HUES6 (cell line): ENCODE results near the gene FA2H.
"Not testable (repeated sequence)": the region's sequence is repeated elsewhere in the genome, so short reads cannot be mapped to it uniquely, and the experiment has no call there.

Experiments used
- H3K27ac ChIP-seq: 2 replicates; pipeline ENCODE4 v1.7.0; 2013; ENCODE audit warnings: low read depth, mild to moderate bottlenecking, low read length, inconsistent platforms
- H3K27me3 ChIP-seq: 2 replicates; pipeline ENCODE4 v1.6.1; 2013; ENCODE audit warnings: low read length; ENCODE audit not compliant: control insufficient read depth, insufficient read depth
- H3K36me3 ChIP-seq: 2 replicates; pipeline ENCODE4 v1.6.1; 2013; ENCODE audit warnings: low read length; ENCODE audit not compliant: control insufficient read depth, insufficient read depth
- H3K4me1 ChIP-seq: 2 replicates; pipeline ENCODE4 v1.6.1; 2013; ENCODE audit warnings: low read length; ENCODE audit not compliant: control insufficient read depth, insufficient read depth
- H3K4me3 ChIP-seq: 2 replicates; pipeline ENCODE4 v1.5.1; 2013; ENCODE audit warnings: low read depth, low read length
- H3K9ac ChIP-seq: one replicate; pipeline ENCODE4 v1.6.1; 2013; ENCODE audit warnings: mild to moderate bottlenecking, low read length
- H3K9me3 ChIP-seq: 2 replicates; pipeline ENCODE4 v1.6.1; 2013; ENCODE audit warnings: low read depth, low read length; ENCODE audit not compliant: control insufficient read depth, insufficient read depth

The FA2H gene

DNA sequence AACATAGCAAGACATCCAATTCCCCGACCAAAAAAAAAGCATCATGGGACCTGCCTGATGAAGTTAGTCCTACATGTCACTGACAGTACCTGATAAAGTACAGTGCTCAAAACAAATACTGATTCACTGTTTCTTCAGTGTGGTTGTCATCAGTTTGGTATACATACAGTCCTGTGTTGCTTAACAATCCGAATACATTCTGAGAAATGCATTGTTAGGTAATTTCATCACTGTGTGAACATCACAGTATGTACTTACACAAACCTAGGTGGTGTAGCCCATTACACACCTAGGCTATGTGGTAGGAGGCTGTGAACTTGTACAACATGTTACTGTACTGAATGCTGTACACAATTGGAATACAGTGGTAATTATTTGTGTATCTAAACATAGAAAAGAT, 19.0 kb upstream of the FA2H start:
- Histone ChIP-seq H3K9me3 (peaks cover 29% of the 10 kb centered on the region), H3K27me3 (no peaks in the 10 kb centered on the region), H3K9ac (no peak overlapping the region), H3K36me3 (no peaks in the 10 kb centered on the region), H3K4me3 (no peak overlapping the region), H3K27ac (no peak overlapping the region), H3K4me1 (no peaks in the 10 kb centered on the region)

DNA sequence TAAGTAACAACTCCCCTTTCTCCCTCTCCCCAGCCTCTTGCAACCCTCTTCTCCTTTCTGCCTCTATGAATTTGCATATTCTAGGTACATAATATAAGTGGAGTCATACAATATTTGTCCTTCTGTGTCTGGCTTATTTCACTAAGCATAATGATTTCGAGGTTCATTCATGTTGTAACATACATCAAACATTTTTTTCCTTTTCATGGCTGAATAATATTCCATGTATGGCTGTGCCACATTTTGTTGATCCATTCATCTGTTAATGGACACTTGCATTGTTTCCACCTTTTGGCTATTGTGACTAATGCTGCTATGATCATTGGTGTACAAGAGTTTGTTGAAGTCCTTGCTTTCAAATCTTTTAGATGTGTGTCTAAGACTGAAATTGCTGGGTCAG, 17.6 kb upstream of the FA2H start:
- H3K27me3 ChIP-seq: no peaks in the 10 kb centered on the region
- H3K4me1 ChIP-seq: no peaks in the 10 kb centered on the region
- no peaks in the 10 kb centered on the region for H3K36me3 ChIP-seq
- H3K9me3 ChIP-seq: peaks cover 18% of the 10 kb centered on the region
- H3K4me3 ChIP-seq: no peak overlapping the region
- H3K27ac ChIP-seq: no peak overlapping the region
- no peak overlapping the region for H3K9ac ChIP-seq

DNA sequence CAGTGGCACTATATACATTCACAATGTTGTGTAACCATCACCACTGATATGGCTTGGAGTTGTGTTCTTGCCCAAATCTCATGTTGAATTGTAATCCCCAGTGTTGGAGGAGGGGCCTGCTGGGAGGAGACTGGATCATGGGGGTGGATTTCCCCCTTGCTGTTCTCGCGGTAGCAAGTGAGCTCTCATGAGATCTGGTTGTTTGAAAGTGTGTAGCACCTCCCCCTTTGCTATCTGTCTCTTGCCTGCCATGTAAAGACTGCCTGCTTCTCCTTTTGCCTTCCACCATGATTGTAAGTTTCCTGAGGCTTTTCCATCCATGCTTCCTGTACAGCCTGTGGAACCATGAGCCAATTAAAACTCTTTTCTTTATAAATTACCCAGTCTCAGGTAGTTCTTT, 17.1 kb upstream of the FA2H start:
- H3K27ac ChIP-seq, H3K27me3 ChIP-seq, H3K36me3 ChIP-seq, H3K9ac ChIP-seq, H3K4me1 ChIP-seq, H3K4me3 ChIP-seq: not testable (repeated sequence)
- peaks cover 14% of the 10 kb centered on the region for H3K9me3 ChIP-seq

- Histone ChIP-seq H3K27me3 (no peaks in the 10 kb centered on the region), H3K27ac (no peak overlapping the region), H3K9me3 (peaks cover 11% of the 10 kb centered on the region), H3K36me3 (no peaks in the 10 kb centered on the region), H3K4me1 (peaks cover 2% of the 10 kb centered on the region; the same call in 1 of the 2 replicates), H3K9ac (no peak overlapping the region), H3K4me3 (no peak overlapping the region)
Observed at GRCh38 chr16:74788108-74788507, 13.5 kb upstream of the FA2H start.

GRCh38 chr16:74785031-74785430, 10.4 kb upstream of the FA2H start:
- no peak overlapping the region for H3K27ac ChIP-seq
- H3K9ac ChIP-seq: no peak overlapping the region
- H3K27me3 ChIP-seq: no peaks in the 10 kb centered on the region
- H3K4me3 ChIP-seq: no peak overlapping the region
- H3K4me1 ChIP-seq: peaks cover 2% of the 10 kb centered on the region; the same call in 1 of the 2 replicates
- H3K36me3 ChIP-seq: no peaks in the 10 kb centered on the region
- H3K9me3 ChIP-seq: no peaks in the 10 kb centered on the region; the same call in 1 of the 2 replicates

GRCh38 chr16:74778646-74779045, 4.0 kb upstream of the FA2H start:
- Histone ChIP-seq H3K9me3 (no peaks in the 10 kb centered on the region), H3K36me3 (no peaks in the 10 kb centered on the region), H3K27ac (no peak overlapping the region), H3K27me3 (peaks cover 17% of the 10 kb centered on the region), H3K4me1 (peaks cover 6% of the 10 kb centered on the region; the same call in 1 of the 2 replicates), H3K4me3 (no peak overlapping the region), H3K9ac (no peak overlapping the region)

GRCh38 chr16:74776926-74777325, 2.3 kb upstream of the FA2H start:
- Histone ChIP-seq H3K4me1 (peaks cover 9% of the 10 kb centered on the region; the same call in 1 of the 2 replicates), H3K9me3 (no peaks in the 10 kb centered on the region), H3K36me3 (no peaks in the 10 kb centered on the region), H3K27me3 (peaks cover 33% of the 10 kb centered on the region), H3K27ac (no peak overlapping the region), H3K4me3 (no peak overlapping the region), H3K9ac (no peak overlapping the region)

GRCh38 chr16:74775255-74775654, 635 bp upstream of the FA2H start:
- Histone ChIP-seq H3K4me1 (peaks cover 9% of the 10 kb centered on the region; the same call in 1 of the 2 replicates), H3K27ac (no peak overlapping the region), H3K9ac (no peak overlapping the region), H3K9me3 (no peaks in the 10 kb centered on the region), H3K4me3 (peak overlapping the region; percentile 67), H3K36me3 (no peaks in the 10 kb centered on the region), H3K27me3 (peaks cover 33% of the 10 kb centered on the region)

- Histone ChIP-seq H3K9me3 (no peaks in the 10 kb centered on the region), H3K36me3 (no peaks in the 10 kb centered on the region), H3K27ac (no peak overlapping the region), H3K4me1 (peaks cover 9% of the 10 kb centered on the region; the same call in 1 of the 2 replicates), H3K4me3 (peak overlapping the region; percentile 67), H3K27me3 (peaks cover 33% of the 10 kb centered on the region), H3K9ac (peak overlapping the region; percentile 25)
Observed at GRCh38 chr16:74773446-74774222, 986 bp downstream of the FA2H start.

GRCh38 chr16:74771656-74772315, 2.8 kb downstream of the FA2H start:
- Histone ChIP-seq H3K9me3 (peaks cover 4% of the 10 kb centered on the region), H3K27ac (no peak overlapping the region), H3K9ac (no peak overlapping the region), H3K27me3 (peaks cover 33% of the 10 kb centered on the region), H3K36me3 (no peaks in the 10 kb centered on the region), H3K4me1 (peaks cover 9% of the 10 kb centered on the region; the same call in 1 of the 2 replicates), H3K4me3 (no peak overlapping the region)

- H3K27me3 ChIP-seq: peaks cover 33% of the 10 kb centered on the region
- H3K27ac ChIP-seq: no peak overlapping the region
- H3K9me3 ChIP-seq: peaks cover 4% of the 10 kb centered on the region
- H3K36me3 ChIP-seq: no peaks in the 10 kb centered on the region
- H3K4me1 ChIP-seq: peaks cover 9% of the 10 kb centered on the region; the same call in 1 of the 2 replicates
- no peak overlapping the region for H3K4me3 ChIP-seq
- H3K9ac ChIP-seq: no peak overlapping the region
Observed at GRCh38 chr16:74770831-74771526, 3.6 kb downstream of the FA2H start.
